OCI-LY3 (cell line): ENCODE measurements around the gene DVL2.

Source experiments
- EZH2phosphoT487 ChIP-seq: fragments of 200-600 bp; shearing (Covaris generic); IDR thresholded peaks from 2 replicates; pipeline ENCODE4 v1.6.1; 2018; ENCODE audit warnings: antibody characterized with exemption, mixed run types, low read depth
- TF ChIP-seq, protein P1 (sequence below): fragments of 200-600, 300-600 bp; sonication (generic); IDR thresholded peaks from 2 replicates; pipeline ENCODE4 v1.5.1; 2014; ENCODE audit warnings: antibody characterized with exemption, low read length, low read depth

DNA sequence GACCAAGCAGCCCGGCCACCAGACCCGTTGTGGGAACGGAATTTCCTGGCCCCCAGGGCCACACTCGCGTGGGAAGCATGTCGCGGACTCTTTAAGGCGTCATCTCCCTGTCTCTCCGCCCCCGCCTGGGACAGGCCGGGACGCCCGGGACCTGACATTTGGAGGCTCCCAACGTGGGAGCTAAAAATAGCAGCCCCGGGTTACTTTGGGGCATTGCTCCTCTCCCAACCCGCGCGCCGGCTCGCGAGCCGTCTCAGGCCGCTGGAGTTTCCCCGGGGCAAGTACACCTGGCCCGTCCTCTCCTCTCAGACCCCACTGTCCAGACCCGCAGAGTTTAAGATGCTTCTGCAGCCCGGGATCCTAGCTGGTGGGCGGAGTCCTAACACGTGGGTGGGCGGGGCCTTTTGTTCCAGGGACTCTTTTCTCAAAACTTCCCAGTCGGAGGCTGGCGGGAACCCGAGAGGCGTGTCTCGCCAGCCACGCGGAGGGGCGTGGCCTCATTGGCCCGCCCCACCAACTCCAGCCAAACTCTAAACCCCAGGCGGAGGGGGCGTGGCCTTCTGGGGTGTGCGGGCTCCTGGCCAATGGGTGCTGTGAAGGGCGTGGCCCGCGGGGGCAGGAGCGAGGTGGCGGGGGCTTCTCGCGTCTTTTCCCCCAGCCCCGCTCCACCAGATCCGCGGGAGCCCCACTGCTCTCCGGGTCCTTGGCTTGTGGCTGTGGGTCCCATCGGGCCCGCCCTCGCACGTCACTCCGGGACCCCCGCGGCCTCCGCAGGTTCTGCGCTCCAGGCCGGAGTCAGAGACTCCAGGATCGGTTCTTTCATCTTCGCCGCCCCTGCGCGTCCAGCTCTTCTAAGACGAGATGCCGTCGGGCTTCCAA, 47.0 kb upstream of the DVL2 start, which contains the start of gene SLC2A4:
- TF ChIP-seq, protein P1, sequence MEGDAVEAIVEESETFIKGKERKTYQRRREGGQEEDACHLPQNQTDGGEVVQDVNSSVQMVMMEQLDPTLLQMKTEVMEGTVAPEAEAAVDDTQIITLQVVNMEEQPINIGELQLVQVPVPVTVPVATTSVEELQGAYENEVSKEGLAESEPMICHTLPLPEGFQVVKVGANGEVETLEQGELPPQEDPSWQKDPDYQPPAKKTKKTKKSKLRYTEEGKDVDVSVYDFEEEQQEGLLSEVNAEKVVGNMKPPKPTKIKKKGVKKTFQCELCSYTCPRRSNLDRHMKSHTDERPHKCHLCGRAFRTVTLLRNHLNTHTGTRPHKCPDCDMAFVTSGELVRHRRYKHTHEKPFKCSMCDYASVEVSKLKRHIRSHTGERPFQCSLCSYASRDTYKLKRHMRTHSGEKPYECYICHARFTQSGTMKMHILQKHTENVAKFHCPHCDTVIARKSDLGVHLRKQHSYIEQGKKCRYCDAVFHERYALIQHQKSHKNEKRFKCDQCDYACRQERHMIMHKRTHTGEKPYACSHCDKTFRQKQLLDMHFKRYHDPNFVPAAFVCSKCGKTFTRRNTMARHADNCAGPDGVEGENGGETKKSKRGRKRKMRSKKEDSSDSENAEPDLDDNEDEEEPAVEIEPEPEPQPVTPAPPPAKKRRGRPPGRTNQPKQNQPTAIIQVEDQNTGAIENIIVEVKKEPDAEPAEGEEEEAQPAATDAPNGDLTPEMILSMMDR, result no peak
- TF ChIP-seq EZH2phosphoT487, result no peak
